ENCODE measurements around the gene GTF2F2.

GTF2F2 gene

GRCh38 chr13:45102136-45102507, 18.2 kb upstream of the GTF2F2 start:
- H3K36me3 ChIP-seq (ENCODE audit: insufficient read depth, low read length): no peaks in the 10 kb centered on the region
- H2AFZ ChIP-seq (ENCODE audit: low read length, unreplicated experiment): no peak overlapping the region
- no peaks in the 10 kb centered on the region for H3K27me3 ChIP-seq (ENCODE audit: insufficient read depth, low read length)

DNA sequence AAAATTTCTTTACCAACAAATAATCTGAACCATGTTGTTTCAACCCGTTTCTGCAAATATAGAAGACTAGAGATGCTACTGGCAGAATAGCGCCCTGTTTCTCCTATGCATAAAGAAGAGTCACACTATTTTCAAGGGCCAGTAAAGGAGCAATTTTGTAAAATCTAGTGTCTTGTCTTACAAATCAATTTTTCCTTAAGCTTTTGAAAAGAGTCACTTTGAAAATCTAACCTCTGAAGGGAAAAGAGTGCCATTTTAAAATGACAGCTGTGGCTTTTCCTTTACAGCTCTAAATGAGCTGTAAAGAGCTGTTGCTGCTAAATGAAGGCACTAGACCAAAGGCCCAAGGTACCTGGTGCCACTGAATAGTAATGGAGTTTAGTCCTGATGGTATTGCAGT, 16.9 kb upstream of the GTF2F2 start:
- Histone ChIP-seq H3K36me3 (ENCODE audit: insufficient read depth, low read length) (no peaks in the 10 kb centered on the region), H3K27me3 (ENCODE audit: insufficient read depth, low read length) (no peaks in the 10 kb centered on the region), H3K4me3 (ENCODE audit: low read depth, low read length) (no peak overlapping the region), H2AFZ (ENCODE audit: low read length, unreplicated experiment) (no peak overlapping the region), H3K4me1 (ENCODE audit: control insufficient read depth, insufficient read depth, low read length, unreplicated experiment) (no peaks in the 10 kb centered on the region), H3K79me2 (ENCODE audit: control insufficient read depth, insufficient read depth, low read length, unreplicated experiment) (no peaks in the 10 kb centered on the region), H3K27ac (ENCODE audit: low read depth, low read length) (no peak overlapping the region)

More at GRCh38 chr13:45102136-45102507, 18.2 kb upstream of the GTF2F2 start:
- H3K4me3 ChIP-seq (ENCODE audit: low read depth, low read length): no peak overlapping the region
- H3K4me1 ChIP-seq (ENCODE audit: control insufficient read depth, insufficient read depth, low read length, unreplicated experiment): no peaks in the 10 kb centered on the region
- H3K27ac ChIP-seq (ENCODE audit: low read depth, low read length): no peak overlapping the region
- H3K79me2 ChIP-seq (ENCODE audit: control insufficient read depth, insufficient read depth, low read length, unreplicated experiment): no peaks in the 10 kb centered on the region

GRCh38 chr13:45104261-45104660, 16.0 kb upstream of the GTF2F2 start:
- H3K27ac ChIP-seq (ENCODE audit: low read depth, low read length): no peak overlapping the region
- H3K36me3 ChIP-seq (ENCODE audit: insufficient read depth, low read length): no peaks in the 10 kb centered on the region
- no peaks in the 10 kb centered on the region for H3K27me3 ChIP-seq (ENCODE audit: insufficient read depth, low read length)
- H2AFZ ChIP-seq (ENCODE audit: low read length, unreplicated experiment): no peak overlapping the region
- H3K4me1 ChIP-seq (ENCODE audit: control insufficient read depth, insufficient read depth, low read length, unreplicated experiment): no peaks in the 10 kb centered on the region
- H3K79me2 ChIP-seq (ENCODE audit: control insufficient read depth, insufficient read depth, low read length, unreplicated experiment): no peaks in the 10 kb centered on the region
- H3K4me3 ChIP-seq (ENCODE audit: low read depth, low read length): no peak overlapping the region

DNA sequence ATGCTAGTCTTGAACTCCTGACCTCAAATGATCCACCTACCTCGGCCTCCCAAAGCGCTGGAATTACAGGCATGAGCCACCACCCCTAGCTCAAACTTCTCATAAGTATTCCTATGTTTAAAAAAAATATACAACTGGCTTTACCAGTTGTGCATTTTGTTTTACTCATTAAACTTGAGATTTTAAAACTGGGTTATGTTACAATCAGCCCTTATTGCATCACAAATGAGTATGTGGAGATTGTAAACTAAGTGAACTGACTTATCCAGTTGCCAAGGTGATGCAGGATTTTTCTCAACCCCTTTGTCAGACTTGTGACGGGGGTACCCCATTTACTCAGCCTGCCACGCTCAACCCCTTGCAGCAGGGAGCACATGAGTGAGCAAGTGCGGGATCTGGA, 14.4 kb upstream of the GTF2F2 start:
- Histone ChIP-seq H3K27ac (ENCODE audit: low read depth, low read length) (no peak overlapping the region), H3K27me3 (ENCODE audit: insufficient read depth, low read length) (no peaks in the 10 kb centered on the region), H2AFZ (ENCODE audit: low read length, unreplicated experiment) (no peak overlapping the region), H3K36me3 (ENCODE audit: insufficient read depth, low read length) (no peaks in the 10 kb centered on the region), H3K4me3 (ENCODE audit: low read depth, low read length) (no peak overlapping the region), H3K79me2 (ENCODE audit: control insufficient read depth, insufficient read depth, low read length, unreplicated experiment) (no peaks in the 10 kb centered on the region), H3K4me1 (ENCODE audit: control insufficient read depth, insufficient read depth, low read length, unreplicated experiment) (no peaks in the 10 kb centered on the region)

- no peaks in the 10 kb centered on the region for H3K36me3 ChIP-seq (ENCODE audit: insufficient read depth, low read length)
- H3K4me3 ChIP-seq (ENCODE audit: low read depth, low read length): no peak overlapping the region
- no peaks in the 10 kb centered on the region for H3K79me2 ChIP-seq (ENCODE audit: control insufficient read depth, insufficient read depth, low read length, unreplicated experiment)
- H3K27ac ChIP-seq (ENCODE audit: low read depth, low read length): no peak overlapping the region
- no peak overlapping the region for H2AFZ ChIP-seq (ENCODE audit: low read length, unreplicated experiment)
- H3K4me1 ChIP-seq (ENCODE audit: control insufficient read depth, insufficient read depth, low read length, unreplicated experiment): no peaks in the 10 kb centered on the region
- H3K27me3 ChIP-seq (ENCODE audit: insufficient read depth, low read length): no peaks in the 10 kb centered on the region
These were observed 12.8 kb upstream of the GTF2F2 start for GRCh38 chr13:45107539-45107938.

GRCh38 chr13:45108716-45109101, 11.6 kb upstream of the GTF2F2 start:
- Histone ChIP-seq H3K36me3 (ENCODE audit: insufficient read depth, low read length) (no peaks in the 10 kb centered on the region), H3K4me3 (ENCODE audit: low read depth, low read length) (no peak overlapping the region), H3K79me2 (ENCODE audit: control insufficient read depth, insufficient read depth, low read length, unreplicated experiment) (no peaks in the 10 kb centered on the region), H2AFZ (ENCODE audit: low read length, unreplicated experiment) (peak overlapping the region; percentile 9), H3K4me1 (ENCODE audit: control insufficient read depth, insufficient read depth, low read length, unreplicated experiment) (no peaks in the 10 kb centered on the region), H3K27me3 (ENCODE audit: insufficient read depth, low read length) (no peaks in the 10 kb centered on the region), H3K27ac (ENCODE audit: low read depth, low read length) (no peak overlapping the region)

GRCh38 chr13:45109102-45109720, 11.1 kb upstream of the GTF2F2 start:
- H3K79me2 ChIP-seq (ENCODE audit: control insufficient read depth, insufficient read depth, low read length, unreplicated experiment): no peaks in the 10 kb centered on the region
- H3K36me3 ChIP-seq (ENCODE audit: insufficient read depth, low read length): no peaks in the 10 kb centered on the region
- H3K4me3 ChIP-seq (ENCODE audit: low read depth, low read length): no peak overlapping the region
- peak overlapping the region; percentile 9 for H2AFZ ChIP-seq (ENCODE audit: low read length, unreplicated experiment)
- H3K27ac ChIP-seq (ENCODE audit: low read depth, low read length): no peak overlapping the region
- no peaks in the 10 kb centered on the region for H3K27me3 ChIP-seq (ENCODE audit: insufficient read depth, low read length)
- no peaks in the 10 kb centered on the region for H3K4me1 ChIP-seq (ENCODE audit: control insufficient read depth, insufficient read depth, low read length, unreplicated experiment)

GRCh38 chr13:45113233-45114224, 6.8 kb upstream of the GTF2F2 start:
- Histone ChIP-seq H3K79me2 (ENCODE audit: control insufficient read depth, insufficient read depth, low read length, unreplicated experiment) (no peaks in the 10 kb centered on the region), H3K27me3 (ENCODE audit: insufficient read depth, low read length) (no peaks in the 10 kb centered on the region), H3K4me1 (ENCODE audit: control insufficient read depth, insufficient read depth, low read length, unreplicated experiment) (no peaks in the 10 kb centered on the region), H2AFZ (ENCODE audit: low read length, unreplicated experiment) (peak overlapping the region; percentile 73), H3K27ac (ENCODE audit: low read depth, low read length) (no peak overlapping the region), H3K36me3 (ENCODE audit: insufficient read depth, low read length) (no peaks in the 10 kb centered on the region), H3K4me3 (ENCODE audit: low read depth, low read length) (no peak overlapping the region)

DNA sequence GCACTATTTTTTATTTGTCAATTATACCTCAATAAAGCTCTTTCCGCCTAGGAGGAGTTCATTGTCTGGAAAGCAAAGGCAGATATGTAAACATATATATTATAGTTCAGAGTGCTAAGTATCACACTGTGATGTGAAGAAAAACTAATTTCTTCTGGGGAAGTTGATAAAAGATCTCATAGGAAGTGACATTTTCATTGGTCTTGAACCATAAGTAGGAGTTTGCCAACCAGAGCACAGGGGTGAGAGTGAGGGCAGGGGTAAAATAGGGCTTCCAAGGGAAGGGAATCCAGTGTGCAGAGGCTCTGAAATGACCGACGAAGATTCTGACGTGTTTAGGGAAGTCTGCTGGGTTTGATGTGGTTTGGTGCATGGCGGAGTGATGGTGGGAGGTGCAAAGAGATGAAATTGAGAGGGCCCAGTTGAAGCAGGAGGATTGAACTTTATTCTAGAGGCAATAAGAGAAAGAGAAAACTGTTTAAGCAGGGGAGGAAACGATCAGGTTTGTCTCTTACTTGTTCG, 780 bp upstream of the GTF2F2 start:
- peak overlapping the region; percentile 89 for H3K4me3 ChIP-seq (ENCODE audit: low read depth, low read length)
- H3K36me3 ChIP-seq (ENCODE audit: insufficient read depth, low read length): no peaks in the 10 kb centered on the region
- peak overlapping the region; percentile 98 for H2AFZ ChIP-seq (ENCODE audit: low read length, unreplicated experiment)
- H3K4me1 ChIP-seq (ENCODE audit: control insufficient read depth, insufficient read depth, low read length, unreplicated experiment): peaks cover 7% of the 10 kb centered on the region
- H3K27me3 ChIP-seq (ENCODE audit: insufficient read depth, low read length): no peaks in the 10 kb centered on the region
- peak overlapping the region; percentile 62 for H3K27ac ChIP-seq (ENCODE audit: low read depth, low read length)
- peaks cover 39% of the 10 kb centered on the region for H3K79me2 ChIP-seq (ENCODE audit: control insufficient read depth, insufficient read depth, low read length, unreplicated experiment)

DNA sequence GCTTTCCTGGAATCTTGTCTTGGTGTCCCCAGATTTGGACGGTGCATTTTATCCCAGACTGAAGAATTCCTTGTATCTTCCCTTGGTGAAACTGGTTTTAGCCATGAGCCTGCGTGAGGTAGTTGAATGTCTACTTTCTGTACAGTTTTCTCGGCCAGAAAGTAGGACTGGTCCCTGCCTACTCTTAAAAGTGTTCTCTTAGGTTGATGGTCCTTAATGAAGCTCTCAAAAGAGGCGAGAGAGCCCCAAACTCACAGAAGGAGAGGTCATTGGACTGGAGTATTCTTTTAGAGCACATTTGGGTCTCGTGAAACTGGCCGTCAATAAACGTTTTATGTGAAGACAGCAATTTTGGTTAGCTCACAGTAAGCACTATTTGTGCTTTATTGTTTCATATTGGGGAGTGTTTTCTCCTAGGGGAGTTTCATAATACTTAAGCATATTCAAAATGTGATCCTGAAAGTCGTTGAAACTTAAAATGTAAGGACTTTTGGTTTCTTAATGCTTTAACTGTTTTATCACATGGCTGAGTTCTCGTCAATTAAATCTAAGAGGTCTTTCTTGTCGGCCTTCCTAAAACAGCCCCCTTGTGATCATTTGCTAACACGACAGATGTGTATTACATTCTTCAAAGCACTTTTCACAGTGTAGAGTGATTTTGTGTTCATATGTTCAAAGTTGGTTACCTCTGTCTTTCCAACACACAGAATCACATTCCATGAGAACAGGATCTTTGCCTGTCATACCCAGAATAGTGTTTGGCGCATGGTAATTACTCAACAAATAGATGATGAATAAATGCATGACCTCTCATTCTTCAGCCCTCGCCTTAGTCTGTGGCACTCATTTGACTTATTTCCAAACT, 889 bp downstream of the GTF2F2 start:
- Histone ChIP-seq H3K4me3 (ENCODE audit: low read depth, low read length) (peak overlapping the region; percentile 89), H3K4me1 (ENCODE audit: control insufficient read depth, insufficient read depth, low read length, unreplicated experiment) (peaks cover 7% of the 10 kb centered on the region), H3K36me3 (ENCODE audit: insufficient read depth, low read length) (no peaks in the 10 kb centered on the region), H3K79me2 (ENCODE audit: control insufficient read depth, insufficient read depth, low read length, unreplicated experiment) (peaks cover 54% of the 10 kb centered on the region), H3K27ac (ENCODE audit: low read depth, low read length) (peak overlapping the region; percentile 53), H3K27me3 (ENCODE audit: insufficient read depth, low read length) (no peaks in the 10 kb centered on the region), H2AFZ (ENCODE audit: low read length, unreplicated experiment) (peak overlapping the region; percentile 82)
